BLaER1 treated with 17β-estradiol and CSF1 and Interleukin-3, amounts not matched to agents 10 nM and 100 nM (cell line): ENCODE data around the gene DNM3.

Source experiments
- H3K27ac ChIP-seq, 11 experiments: shearing (Covaris generic); formaldehyde crosslinking; 2 replicates each; pipeline ENCODE4 v1.8.1; 2022
- H3K27me3 ChIP-seq, 11 experiments: shearing (Covaris generic); formaldehyde crosslinking; 2 replicates each; pipeline ENCODE4 v1.8.1; 2022
- H3K36me3 ChIP-seq, 11 experiments: shearing (Covaris generic); formaldehyde crosslinking; 2 replicates each; pipeline ENCODE4 v1.8.1; 2022
- H3K4me1 ChIP-seq, 10 experiments: shearing (Covaris generic); formaldehyde crosslinking; 2 replicates each; pipeline ENCODE4 v1.8.1; 2022
- H3K4me2 ChIP-seq, 11 experiments: shearing (Covaris generic); formaldehyde crosslinking; 2 replicates each; pipeline ENCODE4 v1.8.1; 2022
- H3K4me3 ChIP-seq, 10 experiments: shearing (Covaris generic); formaldehyde crosslinking; 2 replicates each; pipeline ENCODE4 v1.8.1; 2022
- H3K9ac ChIP-seq, 11 experiments: shearing (Covaris generic); formaldehyde crosslinking; 2 replicates each; pipeline ENCODE4 v1.8.1; 2022
- H3K9me3 ChIP-seq, 11 experiments: shearing (Covaris generic); formaldehyde crosslinking; replicated peaks in 1 of 11; 2 replicates each; pipeline ENCODE4 v1.8.1; 2022
- H4K20me1 ChIP-seq, 11 experiments: shearing (Covaris generic); formaldehyde crosslinking; 2 replicates each; pipeline ENCODE4 v1.8.1; 2022
- Cebpa-rat ChIP-seq, 11 experiments: shearing (Covaris generic); IDR thresholded peaks; 2 replicates each; pipeline ENCODE4 v1.8.1; 2022

Gene DNM3

DNA sequence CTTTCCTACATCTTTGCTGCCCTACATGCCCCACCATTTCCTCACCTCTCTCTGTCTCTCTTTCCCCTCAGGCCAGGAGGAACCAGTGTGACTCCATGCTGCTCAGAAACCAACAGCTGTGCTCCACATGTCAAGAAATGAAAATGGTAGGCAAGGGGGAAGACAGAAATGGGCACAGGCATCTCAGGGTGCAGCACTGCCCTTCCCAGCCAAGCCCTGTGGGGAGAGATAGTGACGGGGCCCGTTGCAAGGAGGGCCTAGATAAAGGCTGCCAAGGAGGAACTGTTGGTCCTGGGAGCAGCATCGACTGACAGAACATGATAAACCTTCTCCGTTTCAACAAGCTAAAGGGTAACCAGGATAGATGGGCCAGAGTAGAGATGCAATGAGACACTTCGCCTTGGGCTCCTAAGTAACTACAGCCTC, 615.1 kb downstream of the DNM3 start:
- Histone ChIP-seq H3K9me3 (no peaks in the 10 kb centered on the region), H3K27me3 (no peaks in the 10 kb centered on the region), H3K4me3 (no peak overlapping the region), H3K36me3 (no peaks in the 10 kb centered on the region), H3K27ac (no peak overlapping the region), H4K20me1 (no peaks in the 10 kb centered on the region; a peak in 1 of 22 replicates), H3K9ac (no peak overlapping the region), H3K4me1 (no peaks in the 10 kb centered on the region), H3K4me2 (no peak overlapping the region)
- TF ChIP-seq Cebpa-rat (IDR thresholded peaks at IDR 0.05): no peak

DNA sequence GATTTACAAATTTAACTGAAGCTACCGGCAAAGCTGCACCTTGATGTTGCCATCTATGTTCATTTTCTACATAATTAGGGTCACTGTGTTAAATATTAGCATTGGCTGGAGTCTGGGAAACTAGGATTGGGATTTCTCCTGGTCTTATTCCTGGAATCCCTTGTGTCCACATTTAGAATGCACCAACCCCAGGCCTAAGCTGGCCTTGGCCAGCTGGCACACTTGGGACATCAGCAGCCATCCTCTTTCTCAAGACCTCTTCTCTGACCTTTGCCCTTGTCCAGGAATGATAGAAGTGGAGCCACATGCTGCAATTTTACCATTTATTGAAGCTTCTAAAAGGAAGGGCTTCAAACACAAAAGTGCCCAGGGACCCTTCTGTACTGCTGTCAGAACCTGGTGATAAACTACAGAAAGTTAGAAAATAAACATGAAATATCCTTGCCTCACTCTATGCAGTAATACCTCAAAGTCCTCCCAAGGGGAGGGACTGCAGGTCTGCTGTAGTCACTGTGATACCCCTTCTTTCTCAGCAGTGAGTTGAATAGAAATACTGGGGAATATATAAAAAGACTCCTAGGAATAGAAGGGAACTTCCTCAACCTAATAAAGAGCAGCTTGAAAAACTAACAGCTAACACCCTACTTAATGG, 616.3 kb downstream of the DNM3 start:
- Histone ChIP-seq H3K4me1 (no peaks in the 10 kb centered on the region), H3K4me2 (no peak overlapping the region), H3K36me3 (no peaks in the 10 kb centered on the region), H3K9me3 (no peaks in the 10 kb centered on the region), H3K27me3 (no peaks in the 10 kb centered on the region), H3K27ac (no peak overlapping the region), H3K4me3 (no peak overlapping the region), H3K9ac (no peak overlapping the region), H4K20me1 (no peaks in the 10 kb centered on the region; a peak in 1 of 22 replicates)
- TF ChIP-seq Cebpa-rat (IDR thresholded peaks at IDR 0.05): no peak

DNA sequence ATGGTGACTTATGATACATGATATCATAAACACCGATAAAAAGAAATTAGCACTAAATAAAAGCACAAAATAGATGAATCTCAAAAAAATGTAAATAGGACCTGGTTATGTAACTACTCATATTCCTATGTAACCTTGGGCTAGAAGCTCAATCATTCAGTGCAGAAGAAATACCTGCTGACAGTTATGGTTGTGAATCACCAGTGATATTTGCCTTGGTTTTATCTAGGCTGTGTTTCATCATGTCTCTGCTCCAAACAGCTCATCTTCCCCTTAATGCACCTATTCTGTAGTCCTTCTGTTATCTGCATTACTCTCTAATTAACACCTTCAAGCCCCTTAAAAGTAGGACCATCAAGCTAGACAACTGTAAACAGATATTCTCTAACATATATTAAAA, 618.9 kb downstream of the DNM3 start:
- Histone ChIP-seq H3K4me1 (no peaks in the 10 kb centered on the region), H3K27ac (no peak overlapping the region), H3K9me3 (no peaks in the 10 kb centered on the region), H4K20me1 (no peaks in the 10 kb centered on the region; a peak in 1 of 22 replicates), H3K27me3 (no peaks in the 10 kb centered on the region), H3K4me3 (no peak overlapping the region), H3K9ac (no peak overlapping the region), H3K4me2 (no peak overlapping the region), H3K36me3 (no peaks in the 10 kb centered on the region)
- TF ChIP-seq Cebpa-rat (IDR thresholded peaks at IDR 0.05): no peak

DNA sequence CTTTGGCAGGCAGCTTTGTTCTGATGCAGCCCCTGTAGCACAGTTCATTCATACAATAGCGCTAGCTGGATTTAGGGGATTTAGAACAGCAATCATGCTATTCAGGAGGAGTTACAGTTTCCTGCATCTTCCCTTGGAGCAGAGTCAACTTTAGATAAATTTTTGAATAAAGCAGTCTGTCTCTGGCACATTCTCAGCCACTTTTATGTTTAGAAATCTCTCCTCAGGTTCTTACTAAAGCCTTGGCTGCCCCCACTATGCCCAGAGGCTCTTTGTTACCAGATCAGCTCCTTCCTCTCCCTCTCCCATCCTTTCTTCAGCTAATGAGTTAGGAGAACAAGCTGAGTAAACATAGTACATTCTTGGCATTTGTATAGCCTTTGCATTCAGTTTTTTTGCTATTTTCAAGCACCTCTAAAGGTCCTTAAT, 619.6 kb downstream of the DNM3 start:
- Histone ChIP-seq H3K4me3 (no peak overlapping the region), H3K9me3 (no peaks in the 10 kb centered on the region), H3K9ac (no peak overlapping the region), H3K36me3 (no peaks in the 10 kb centered on the region), H3K4me1 (no peaks in the 10 kb centered on the region), H3K4me2 (no peak overlapping the region), H3K27me3 (no peaks in the 10 kb centered on the region), H4K20me1 (no peaks in the 10 kb centered on the region; a peak in 1 of 22 replicates), H3K27ac (no peak overlapping the region)
- no peak for TF ChIP-seq Cebpa-rat (IDR thresholded peaks at IDR 0.05)
